GM23248 (cell line): Measurements from ENCODE around the gene HBA1.

Experiments used
- EZH2 ChIP-seq: fragments of 200-600 bp; sonication (generic); IDR thresholded peaks from 2 replicates; pipeline ENCODE4 v1.6.1; 2018; ENCODE audit warnings: antibody characterized with exemption, mild to moderate bottlenecking; ENCODE audit not compliant: insufficient read depth, poor library complexity, severe bottlenecking
- EZH2phosphoT487 ChIP-seq: fragments of 200-600 bp; sonication (generic); IDR thresholded peaks from 2 replicates; pipeline ENCODE4 v1.6.1; 2018; ENCODE audit warnings: antibody characterized with exemption, moderate library complexity, mild to moderate bottlenecking, low read depth; ENCODE audit not compliant: insufficient read depth

GRCh38 chr16:159136-159849 lies 17.2 kb upstream of the HBA1 start:
- no peak for TF ChIP-seq EZH2
- no peak for TF ChIP-seq EZH2phosphoT487
